PC-3 (cell line): Measurements from ENCODE around the gene SRPK3.

ENCODE experiments used
- CTCF ChIP-seq: fragments of 300-600 bp; sonication (generic); conservative IDR thresholded peaks from 2 replicates; pipeline ENCODE4 v1.5.1; 2017; ENCODE audit warnings: antibody characterized with exemption, low read depth, mild to moderate bottlenecking, low read length
- EZH2 ChIP-seq: fragments of 300-600 bp; sonication (generic); IDR thresholded peaks from one replicate; pipeline ENCODE4 v1.6.1; 2017; ENCODE audit warnings: antibody characterized with exemption, mild to moderate bottlenecking, low read length; ENCODE audit not compliant: unreplicated experiment
- EZH2phosphoT487 ChIP-seq: fragments of 300-600 bp; sonication (generic); IDR thresholded peaks from 2 replicates; pipeline ENCODE4 v1.6.1; 2018; ENCODE audit warnings: mild to moderate bottlenecking, antibody characterized with exemption, low read length, borderline replicate concordance

GRCh38 chrX:153794018-153794896 lies 13.4 kb downstream of the SRPK3 start, which contains the start of the genes IDH3G and SSR4:
- TF ChIP-seq CTCF = no peak
- no peak for TF ChIP-seq EZH2
- TF ChIP-seq EZH2phosphoT487 = no peak
